NB4 (cell line): ENCODE results near the gene SMCO4.

Source experiments
- POLR2A ChIP-seq: IDR thresholded peaks from 2 replicates; pipeline ENCODE4 v1.6.1; 2011; ENCODE audit warnings: mild to moderate bottlenecking; ENCODE audit not compliant: insufficient read length; ENCODE audit errors: extremely low read depth
- TF ChIP-seq, protein P1 (sequence below): IDR thresholded peaks from one replicate; pipeline ENCODE4 v1.5.1; 2012; ENCODE audit warnings: low read depth, low read length
- TF ChIP-seq, protein P2 (sequence below): IDR thresholded peaks from 2 replicates; pipeline ENCODE4 v1.6.1; 2011; ENCODE audit warnings: low read depth, low read length

DNA sequence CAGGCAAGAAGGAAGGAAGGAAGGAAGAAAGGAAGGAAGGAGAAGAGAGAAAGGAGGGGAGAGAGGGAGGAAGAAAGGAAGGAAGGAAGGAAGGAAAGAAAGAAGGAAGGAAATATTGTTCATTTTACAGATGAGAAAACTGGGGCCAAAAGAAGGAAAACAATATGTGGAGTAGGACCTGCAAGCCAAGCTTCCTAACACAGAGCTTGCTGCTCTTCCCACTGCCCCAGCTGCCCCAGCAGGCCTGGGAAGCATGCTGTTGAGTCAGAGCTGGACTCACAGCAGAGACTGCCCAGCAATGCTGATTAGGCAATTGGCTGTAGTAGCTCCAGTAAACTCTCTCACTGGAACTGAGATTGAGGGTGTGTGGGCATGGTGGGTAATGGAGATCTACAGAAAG lies 42.6 kb upstream of the SMCO4 start:
- TF ChIP-seq POLR2A: no peak
- TF ChIP-seq, protein P1, sequence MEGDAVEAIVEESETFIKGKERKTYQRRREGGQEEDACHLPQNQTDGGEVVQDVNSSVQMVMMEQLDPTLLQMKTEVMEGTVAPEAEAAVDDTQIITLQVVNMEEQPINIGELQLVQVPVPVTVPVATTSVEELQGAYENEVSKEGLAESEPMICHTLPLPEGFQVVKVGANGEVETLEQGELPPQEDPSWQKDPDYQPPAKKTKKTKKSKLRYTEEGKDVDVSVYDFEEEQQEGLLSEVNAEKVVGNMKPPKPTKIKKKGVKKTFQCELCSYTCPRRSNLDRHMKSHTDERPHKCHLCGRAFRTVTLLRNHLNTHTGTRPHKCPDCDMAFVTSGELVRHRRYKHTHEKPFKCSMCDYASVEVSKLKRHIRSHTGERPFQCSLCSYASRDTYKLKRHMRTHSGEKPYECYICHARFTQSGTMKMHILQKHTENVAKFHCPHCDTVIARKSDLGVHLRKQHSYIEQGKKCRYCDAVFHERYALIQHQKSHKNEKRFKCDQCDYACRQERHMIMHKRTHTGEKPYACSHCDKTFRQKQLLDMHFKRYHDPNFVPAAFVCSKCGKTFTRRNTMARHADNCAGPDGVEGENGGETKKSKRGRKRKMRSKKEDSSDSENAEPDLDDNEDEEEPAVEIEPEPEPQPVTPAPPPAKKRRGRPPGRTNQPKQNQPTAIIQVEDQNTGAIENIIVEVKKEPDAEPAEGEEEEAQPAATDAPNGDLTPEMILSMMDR: no peak
- TF ChIP-seq, protein P2, sequence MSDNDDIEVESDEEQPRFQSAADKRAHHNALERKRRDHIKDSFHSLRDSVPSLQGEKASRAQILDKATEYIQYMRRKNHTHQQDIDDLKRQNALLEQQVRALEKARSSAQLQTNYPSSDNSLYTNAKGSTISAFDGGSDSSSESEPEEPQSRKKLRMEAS: no peak
